Neural progenitor cell (in vitro differentiated cells): Measurements from ENCODE around the gene SORBS2. TPM values are rescaled to one million over a fixed set of nuclear protein-coding genes. Genes with fewer than 3 reads are reported as not detected.

Experiments
- DNase-seq: peaks from one replicate; pipeline ENCODE4 v3.0.0-alpha.2; 2016; ENCODE audit warnings: low spot score
- H2AFZ ChIP-seq: fragments of 200-600 bp; sonication (generic); replicated peaks from 2 replicates; pipeline ENCODE4 v1.6.1; 2016; ENCODE audit warnings: antibody characterized with exemption
- H3F3A ChIP-seq: fragments of 200-600 bp; sonication (generic); 2 replicates; pipeline ENCODE4 v1.6.1; 2016; ENCODE audit warnings: antibody characterized with exemption, low read depth
- H3K27ac ChIP-seq: fragments of 200-600 bp; sonication (generic); 2 replicates; pipeline ENCODE4 v1.5.1; 2016; ENCODE audit warnings: mild to moderate bottlenecking
- H3K27me3 ChIP-seq: fragments of 200-600 bp; sonication (generic); 2 replicates; pipeline ENCODE4 v1.6.1; 2016; ENCODE audit warnings: mild to moderate bottlenecking, moderate library complexity
- H3K36me3 ChIP-seq: fragments of 200-600 bp; sonication (generic); 2 replicates; pipeline ENCODE4 v1.5.1; 2016
- H3K4me1 ChIP-seq: fragments of 200-600 bp; sonication (generic); 2 replicates; pipeline ENCODE4 v1.6.1; 2016; ENCODE audit warnings: mixed run types
- H3K4me2 ChIP-seq: fragments of 200-600 bp; sonication (generic); 2 replicates; pipeline ENCODE4 v1.6.1; 2016
- H3K4me3 ChIP-seq: fragments of 200-600 bp; sonication (generic); 2 replicates; pipeline ENCODE4 v1.5.1; 2016
- H3K79me2 ChIP-seq: fragments of 200-600 bp; sonication (generic); 2 replicates; pipeline ENCODE4 v1.6.1; 2016; ENCODE audit warnings: low read depth
- H3K9ac ChIP-seq: fragments of 200-600 bp; sonication (generic); 2 replicates; pipeline ENCODE4 v1.6.1; 2016
- H3K9me3 ChIP-seq: fragments of 200-600 bp; sonication (generic); 2 replicates; pipeline ENCODE4 v1.5.1; 2016; ENCODE audit warnings: low read depth
- H4K20me1 ChIP-seq: fragments of 200-600 bp; sonication (generic); 2 replicates; pipeline ENCODE4 v1.6.1; 2016; ENCODE audit warnings: low read depth
- H3K27ac Mint-ChIP-seq: 3 replicates; pipeline ENCODE4 v1.8.0; 2021; ENCODE audit warnings: mixed read lengths
- H3K27me3 Mint-ChIP-seq: 2 replicates; pipeline ENCODE4 v1.8.0; 2022; ENCODE audit warnings: low read depth, mild to moderate bottlenecking, inconsistent platforms, moderate library complexity, mixed read lengths; ENCODE audit not compliant: insufficient read depth
- H3K36me3 Mint-ChIP-seq: 3 replicates; pipeline ENCODE4 v1.8.0; 2021; ENCODE audit warnings: mixed read lengths
- H3K4me1 Mint-ChIP-seq: 3 replicates; pipeline ENCODE4 v1.8.0; 2021; ENCODE audit warnings: mixed read lengths
- H3K4me3 Mint-ChIP-seq: 3 replicates; pipeline ENCODE4 v1.8.0; 2021; ENCODE audit warnings: mild to moderate bottlenecking, moderate library complexity, mixed read lengths
- H3K9me3 Mint-ChIP-seq: 3 replicates; pipeline ENCODE4 v1.8.0; 2020; ENCODE audit warnings: mixed read lengths
- CTCF ChIP-seq: fragments of 200-600 bp; sonication (generic); IDR thresholded peaks from 2 replicates; pipeline ENCODE4 v1.5.1; 2017; ENCODE audit warnings: antibody characterized with exemption, mild to moderate bottlenecking
- EZH2 ChIP-seq: fragments of 200-600 bp; sonication (generic); IDR thresholded peaks from 2 replicates; pipeline ENCODE4 v1.6.1; 2017; ENCODE audit warnings: antibody characterized with exemption, mild to moderate bottlenecking, moderate library complexity
- EZH2phosphoT487 ChIP-seq: fragments of 200-600 bp; sonication (generic); IDR thresholded peaks from 2 replicates; pipeline ENCODE4 v1.6.1; 2017; ENCODE audit warnings: antibody characterized with exemption
- total RNA-seq: library from RNA; depleted of rRNA; stranded (reverse); fragments of >200 nt; gene quantifications from 2 replicates; pipeline ENCODE4 v1.2.3, GENCODE V29; 2015; ENCODE audit warnings: low replicate concordance

The SORBS2 gene
- total RNA-seq, 1 donor from 2014 or later, result 15.7 TPM

- peaks cover 14% of the 10 kb centered on the region for H3K36me3 Mint-ChIP-seq
- TF ChIP-seq CTCF (no peak), EZH2 (no peak), EZH2phosphoT487 (no peak)
- Histone ChIP-seq H3K27ac (no peak overlapping the region), H3K36me3 (no peaks in the 10 kb centered on the region), H2AFZ (no peak overlapping the region), H3K27me3 (no peaks in the 10 kb centered on the region), H3K4me2 (no peak overlapping the region), H3K4me1 (peaks cover 3% of the 10 kb centered on the region), H3K4me3 (no peak overlapping the region), H3K9me3 (peaks cover 4% of the 10 kb centered on the region), H3F3A (no peaks in the 10 kb centered on the region), H3K9ac (no peak overlapping the region), H3K79me2 (no peaks in the 10 kb centered on the region), H4K20me1 (no peaks in the 10 kb centered on the region)
- no peaks in the 10 kb centered on the region for H3K27me3 Mint-ChIP-seq
- no peak for DNase-seq
- H3K27ac Mint-ChIP-seq, result no peak overlapping the region
- H3K9me3 Mint-ChIP-seq, result peaks cover 15% of the 10 kb centered on the region
- peaks cover 13% of the 10 kb centered on the region for H3K4me1 Mint-ChIP-seq
- no peak overlapping the region for H3K4me3 Mint-ChIP-seq
Observed at GRCh38 chr4:185702147-185702663, 109.8 kb downstream of the SORBS2 start.

GRCh38 chr4:185700630-185701029, 111.4 kb downstream of the SORBS2 start:
- Mint-ChIP-seq H3K4me1 (peaks cover 13% of the 10 kb centered on the region), H3K27ac (no peak overlapping the region), H3K9me3 (peaks cover 9% of the 10 kb centered on the region), H3K27me3 (no peaks in the 10 kb centered on the region), H3K4me3 (no peak overlapping the region), H3K36me3 (peaks cover 9% of the 10 kb centered on the region)
- H3K4me1 ChIP-seq, result peaks cover 3% of the 10 kb centered on the region
- no peak overlapping the region for H3K4me3 ChIP-seq
- H3K9me3 ChIP-seq, result no peaks in the 10 kb centered on the region
- H3K36me3 ChIP-seq, result no peaks in the 10 kb centered on the region
- no peak for TF ChIP-seq EZH2phosphoT487
- no peak for TF ChIP-seq EZH2
- no peak for TF ChIP-seq CTCF
- H2AFZ ChIP-seq, result no peak overlapping the region
- no peaks in the 10 kb centered on the region for H3K27me3 ChIP-seq
- H4K20me1 ChIP-seq, result no peaks in the 10 kb centered on the region
- H3K79me2 ChIP-seq, result no peaks in the 10 kb centered on the region
- no peak for DNase-seq
- H3K27ac ChIP-seq, result no peak overlapping the region
- H3F3A ChIP-seq, result no peaks in the 10 kb centered on the region
- no peak overlapping the region for H3K9ac ChIP-seq
- H3K4me2 ChIP-seq, result no peak overlapping the region

GRCh38 chr4:185700048-185700447, 111.9 kb downstream of the SORBS2 start:
- peaks cover 3% of the 10 kb centered on the region for H3K4me1 ChIP-seq
- no peak overlapping the region for H3K4me3 ChIP-seq
- H3K9me3 Mint-ChIP-seq, result peaks cover 7% of the 10 kb centered on the region
- no peaks in the 10 kb centered on the region for H3K27me3 Mint-ChIP-seq
- H3K9me3 ChIP-seq, result no peaks in the 10 kb centered on the region
- peaks cover 8% of the 10 kb centered on the region for H3K36me3 Mint-ChIP-seq
- no peak overlapping the region for H3K27ac Mint-ChIP-seq
- H3K36me3 ChIP-seq, result no peaks in the 10 kb centered on the region
- TF ChIP-seq EZH2phosphoT487, result no peak
- TF ChIP-seq EZH2, result no peak
- TF ChIP-seq CTCF, result no peak
- H3K4me1 Mint-ChIP-seq, result peaks cover 13% of the 10 kb centered on the region
- H3K27ac ChIP-seq, result no peak overlapping the region
- H4K20me1 ChIP-seq, result no peaks in the 10 kb centered on the region
- no peaks in the 10 kb centered on the region for H3K79me2 ChIP-seq
- no peaks in the 10 kb centered on the region for H3F3A ChIP-seq
- no peak overlapping the region for H3K4me3 Mint-ChIP-seq
- DNase-seq, result no peak
- no peaks in the 10 kb centered on the region for H3K27me3 ChIP-seq
- H3K4me2 ChIP-seq, result no peak overlapping the region
- no peak overlapping the region for H3K9ac ChIP-seq
- H2AFZ ChIP-seq, result no peak overlapping the region
